ENCODE results near the gene TFF3.

DNA sequence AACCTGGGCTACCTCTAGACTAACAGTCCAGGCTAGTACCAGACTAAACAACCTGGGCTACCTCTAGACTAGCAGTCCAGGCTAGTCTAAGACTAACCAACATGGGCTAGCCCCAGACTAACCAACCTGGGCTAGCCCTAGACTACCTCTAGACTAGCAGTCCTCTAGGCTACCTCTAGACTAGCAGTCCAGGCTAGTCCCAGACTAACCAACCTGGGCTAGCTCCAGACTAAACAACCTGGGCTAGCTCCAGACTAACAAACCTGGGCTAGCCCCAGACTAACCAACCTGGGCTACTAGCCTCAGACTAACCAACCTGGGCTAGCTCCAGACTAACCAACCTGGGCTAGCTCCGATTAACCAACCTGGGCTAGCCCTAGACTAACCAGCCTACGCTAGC, 33.6 kb upstream of the TFF3 start:
- TF ChIP-seq CTCF (IDR thresholded peaks at IDR 0.05) (no peak), POLR2A (IDR thresholded peaks at IDR 0.05) (no peak)

All from lower leg skin (tissue), 3 donors.